Spleen (tissue), 11 donors: ENCODE data around the gene PFKP. TPM values are rescaled to one million over a fixed set of nuclear protein-coding genes. Genes with fewer than 3 reads are reported as not detected.

ENCODE experiments used
- DNase-seq: peaks from one replicate; pipeline ENCODE4 v3.0.0-alpha.2; 2020
- H3K27ac ChIP-seq, 8 donors: fragments of 200-600 bp; sonication (generic) in 7 of 8; 1 replicate in 4 of 8; 2 replicates in 4 of 8; pipeline versions ENCODE4 v1.5.0 to v1.8.0; 2016 to 2021; ENCODE audit warnings: inconsistent platforms in 4 of 8, mild to moderate bottlenecking in 4 of 8, moderate library complexity in 1 of 8
- H3K27me3 ChIP-seq, 7 donors: fragments of 200-600 bp; sonication (generic) in 6 of 7; replicated peaks in 1 of 7; 1 replicate in 4 of 7; 2 replicates in 3 of 7; pipeline versions ENCODE4 v1.5.0 to v1.8.0; 2016 to 2021; ENCODE audit warnings: inconsistent platforms in 3 of 7, mild to moderate bottlenecking in 1 of 7
- H3K36me3 ChIP-seq, 6 donors: fragments of 200-600 bp; sonication (generic) in 5 of 6; 1 replicate in 4 of 6; 2 replicates in 2 of 6; pipeline versions ENCODE4 v1.5.0 to v1.8.0; 2016 to 2021; ENCODE audit warnings: inconsistent platforms in 2 of 6
- H3K4me1 ChIP-seq, 6 donors: fragments of 200-600 bp; sonication (generic) in 5 of 6; 1 replicate in 3 of 6; 2 replicates in 3 of 6; pipeline versions ENCODE4 v1.5.0 to v1.8.0; 2016 to 2021; ENCODE audit warnings: inconsistent platforms in 3 of 6
- H3K4me3 ChIP-seq, 8 donors: fragments of 200-600 bp; sonication (generic) in 7 of 8; 1 replicate in 4 of 8; 2 replicates in 4 of 8; pipeline versions ENCODE4 v1.5.0 to v1.8.0; 2016 to 2021; ENCODE audit warnings: inconsistent platforms in 4 of 8, mild to moderate bottlenecking in 4 of 8, moderate library complexity in 2 of 8
- H3K9me3 ChIP-seq, 8 donors: fragments of 200-600 bp; sonication (generic) in 7 of 8; 1 replicate in 4 of 8; 2 replicates in 4 of 8; pipeline versions ENCODE4 v1.5.0 to v1.8.0; 2016 to 2021; ENCODE audit warnings: inconsistent platforms in 4 of 8
- CTCF ChIP-seq, 11 experiments: fragments of 200-600 bp in 7 of 11; fragments of 450-650 bp in 4 of 11; sonication (generic) in 4 of 11; IDR thresholded peaks in 8 of 11; conservative IDR thresholded peaks in 3 of 11; 1 replicate in 7 of 11; 2 replicates in 4 of 11; pipeline versions ENCODE4 v1.4.0 to v1.8.0; 2016 to 2021; ENCODE audit warnings: antibody characterized with exemption in 11 of 11, inconsistent platforms in 4 of 11, mild to moderate bottlenecking in 1 of 11
- POLR2A ChIP-seq, 3 donors: fragments of 450-650 bp; IDR thresholded peaks; one replicate each; pipeline ENCODE4 v1.5.1; 2017; ENCODE audit warnings: antibody characterized with exemption in 3 of 3, mild to moderate bottlenecking in 1 of 3
- POLR2AphosphoS5 ChIP-seq, 3 donors: sonication (generic); formaldehyde crosslinking; IDR thresholded peaks; one replicate each; pipeline ENCODE4 v1.5.1; 2017; ENCODE audit warnings: antibody characterized with exemption in 3 of 3
- WGBS, 5 donors: extraction: QIAGEN DNeasy Blood & Tissue Kit in 3 of 5; methylation state at CpG; one replicate each; pipeline versions ENCODE4 v1.1.5 to v1.1.7; 2013 to 2018; 5-methylcytosine and 5-hydroxymethylcytosine counted together
- intact Hi-C: fragments of 100-400 bp; cut with DNase I; formaldehyde crosslinking; loops from one replicate; pipeline ENCODE4 v1.15.0; 2023; ENCODE audit warnings: low total_unique reads
- polyA plus RNA-seq, 3 donors: library from polyadenylated mRNA; stranded (reverse); fragments of 200-250 nt; gene quantifications; one replicate each; pipeline ENCODE4 v1.2.1, GENCODE V29; 2013
- total RNA-seq, 7 donors: library from RNA; depleted of rRNA in 3 of 7; stranded (reverse); fragments of >200 nt in 3 of 7; fragmentation: NEBNext Ultra II Directional in 4 of 7; extraction: Animal tissue kit (Norgen Biotek cat#: 25700) in 4 of 7; gene quantifications; one replicate each; pipeline versions ENCODE4 v1.1.0 to v1.2.1, GENCODE V29; 2016 to 2021
- donor health status: healthy with polysubstance abuse.
- donor health status: DM: no; HTN: no; CAD: no; lungs with moderate emphysema.
- donor health status: DM: no; HTN: no; CAD: no.
- donor health status: Bipolar disorder and iron deficiency.
- donor health status: healthy.
- donor health status: DM: no; HTN: no; CAD: no.
- donor health status: DM: yes; HTN: yes; CAD: no.

The PFKP gene
- total and polyA plus RNA-seq, 10 donors = 19.0 to 60.9 (median 28.6) TPM

GRCh38 chr10:3173171-3173878 lies 106.0 kb downstream of the PFKP start:
- Histone ChIP-seq H3K9me3 (no peaks in the 10 kb centered on the region), H3K36me3 (peaks cover 0 to 22% (median 15%) of the 10 kb centered on the region in 6 donors), H3K27ac (peak overlapping the region in 6 of 8 donors; percentile 51 to 94 (median 90)), H3K4me3 (peak overlapping the region in 7 of 8 donors; percentile 22 to 88 (median 76)), H3K4me1 (peaks cover 5 to 33% (median 21%) of the 10 kb centered on the region in 6 donors), H3K27me3 (no peaks in the 10 kb centered on the region)
- intact Hi-C loops = no loop called here
- WGBS, 5 donors = 40 to 51% (median 49%) methylated on average over 23 to 26 of the region's 26 CpGs
- TF ChIP-seq CTCF (IDR thresholded peaks at IDR 0.05 in 8 of 11, conservative IDR thresholded peaks at IDR 0.05 in 3 of 11) (peak in 1 of 11 experiments; percentile 9), POLR2AphosphoS5 (IDR thresholded peaks at IDR 0.05) (no peak)
- peak; percentile 92 for DNase-seq

GRCh38 chr10:3178042-3178441 lies 110.7 kb downstream of the PFKP start:
- DNase-seq = no peak
- intact Hi-C loops = no loop called here
- Histone ChIP-seq H3K9me3 (no peaks in the 10 kb centered on the region), H3K27ac (peak overlapping the region in 1 of 8 donors; percentile 25), H3K27me3 (no peaks in the 10 kb centered on the region), H3K4me3 (no peak overlapping the region), H3K36me3 (no peaks in the 10 kb centered on the region), H3K4me1 (peaks cover 0 to 13% (median 8%) of the 10 kb centered on the region in 6 donors)
- WGBS, 5 donors = 57 to 78% (median 68%) methylated on average over 5 of the region's 5 CpGs
- TF ChIP-seq CTCF (IDR thresholded peaks at IDR 0.05 in 8 of 11, conservative IDR thresholded peaks at IDR 0.05 in 3 of 11) (no peak), POLR2A (IDR thresholded peaks at IDR 0.05) (no peak), POLR2AphosphoS5 (IDR thresholded peaks at IDR 0.05) (no peak)

- no peaks in the 10 kb centered on the region for H3K9me3 ChIP-seq
- 87 to 95% (median 91%) methylated on average over 5 of the region's 5 CpGs for WGBS, 5 donors
- H3K4me3 ChIP-seq = no peak overlapping the region
- TF ChIP-seq POLR2AphosphoS5 (IDR thresholded peaks at IDR 0.05) (no peak), CTCF (IDR thresholded peaks at IDR 0.05 in 8 of 11, conservative IDR thresholded peaks at IDR 0.05 in 3 of 11) (no peak), POLR2A (IDR thresholded peaks at IDR 0.05) (no peak)
- H3K27me3 ChIP-seq = no peaks in the 10 kb centered on the region
- intact Hi-C loops = no loop called here
- no peaks in the 10 kb centered on the region for H3K36me3 ChIP-seq
- H3K4me1 ChIP-seq = peaks cover 0 to 1% (median 0%) of the 10 kb centered on the region in 6 donors
- no peak overlapping the region for H3K27ac ChIP-seq
- DNase-seq = no peak
Observed at GRCh38 chr10:3179174-3179573, 111.8 kb downstream of the PFKP start.

- Histone ChIP-seq H3K9me3 (no peaks in the 10 kb centered on the region), H3K27ac (no peak overlapping the region), H3K4me1 (no peaks in the 10 kb centered on the region), H3K4me3 (no peak overlapping the region), H3K36me3 (no peaks in the 10 kb centered on the region), H3K27me3 (no peaks in the 10 kb centered on the region)
- intact Hi-C loops = no loop called here
- DNase-seq = no peak
- TF ChIP-seq CTCF (IDR thresholded peaks at IDR 0.05 in 8 of 11, conservative IDR thresholded peaks at IDR 0.05 in 3 of 11) (no peak), POLR2AphosphoS5 (IDR thresholded peaks at IDR 0.05) (no peak), POLR2A (IDR thresholded peaks at IDR 0.05) (no peak)
- WGBS, 5 donors = 88 to 99% (median 94%) methylated on average over 6 of the region's 6 CpGs
Observed at GRCh38 chr10:3180355-3181025, 113.1 kb downstream of the PFKP start.
